ENCODE measurements around the gene ISLR2.

DNA sequence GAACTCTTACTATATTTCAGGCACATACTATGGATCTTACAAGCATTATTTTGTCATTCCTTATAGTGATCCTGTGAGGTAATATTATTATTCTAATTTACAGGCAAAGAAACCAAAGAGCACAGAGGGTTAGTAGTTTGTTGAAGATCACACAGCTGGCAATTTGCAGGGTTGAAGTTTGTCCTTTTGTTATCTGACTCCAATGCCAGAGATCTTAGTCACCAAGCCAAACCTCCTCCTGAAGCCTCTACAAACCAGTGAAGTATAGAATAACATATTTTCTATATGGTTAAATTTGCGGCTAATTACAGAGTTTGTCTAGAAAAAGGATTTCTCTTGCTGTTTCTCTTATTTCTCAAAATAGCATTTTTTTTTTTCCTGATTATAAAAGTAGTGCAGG, 11.2 kb downstream of the ISLR2 start:
- TF ChIP-seq, protein P1, sequence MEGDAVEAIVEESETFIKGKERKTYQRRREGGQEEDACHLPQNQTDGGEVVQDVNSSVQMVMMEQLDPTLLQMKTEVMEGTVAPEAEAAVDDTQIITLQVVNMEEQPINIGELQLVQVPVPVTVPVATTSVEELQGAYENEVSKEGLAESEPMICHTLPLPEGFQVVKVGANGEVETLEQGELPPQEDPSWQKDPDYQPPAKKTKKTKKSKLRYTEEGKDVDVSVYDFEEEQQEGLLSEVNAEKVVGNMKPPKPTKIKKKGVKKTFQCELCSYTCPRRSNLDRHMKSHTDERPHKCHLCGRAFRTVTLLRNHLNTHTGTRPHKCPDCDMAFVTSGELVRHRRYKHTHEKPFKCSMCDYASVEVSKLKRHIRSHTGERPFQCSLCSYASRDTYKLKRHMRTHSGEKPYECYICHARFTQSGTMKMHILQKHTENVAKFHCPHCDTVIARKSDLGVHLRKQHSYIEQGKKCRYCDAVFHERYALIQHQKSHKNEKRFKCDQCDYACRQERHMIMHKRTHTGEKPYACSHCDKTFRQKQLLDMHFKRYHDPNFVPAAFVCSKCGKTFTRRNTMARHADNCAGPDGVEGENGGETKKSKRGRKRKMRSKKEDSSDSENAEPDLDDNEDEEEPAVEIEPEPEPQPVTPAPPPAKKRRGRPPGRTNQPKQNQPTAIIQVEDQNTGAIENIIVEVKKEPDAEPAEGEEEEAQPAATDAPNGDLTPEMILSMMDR (IDR thresholded peaks at IDR 0.05) = no peak
- no peak for TF ChIP-seq POLR2A (IDR thresholded peaks at IDR 0.05)

Data from stomach (tissue), 4 donors.